HK-2 (cell line): ENCODE measurements around the gene GNG2.

Source experiments
- DNase-seq: peaks from one replicate; pipeline ENCODE4 v3.0.0-alpha.2; 2018; ENCODE audit not compliant: unreplicated experiment

The GNG2 gene

DNA sequence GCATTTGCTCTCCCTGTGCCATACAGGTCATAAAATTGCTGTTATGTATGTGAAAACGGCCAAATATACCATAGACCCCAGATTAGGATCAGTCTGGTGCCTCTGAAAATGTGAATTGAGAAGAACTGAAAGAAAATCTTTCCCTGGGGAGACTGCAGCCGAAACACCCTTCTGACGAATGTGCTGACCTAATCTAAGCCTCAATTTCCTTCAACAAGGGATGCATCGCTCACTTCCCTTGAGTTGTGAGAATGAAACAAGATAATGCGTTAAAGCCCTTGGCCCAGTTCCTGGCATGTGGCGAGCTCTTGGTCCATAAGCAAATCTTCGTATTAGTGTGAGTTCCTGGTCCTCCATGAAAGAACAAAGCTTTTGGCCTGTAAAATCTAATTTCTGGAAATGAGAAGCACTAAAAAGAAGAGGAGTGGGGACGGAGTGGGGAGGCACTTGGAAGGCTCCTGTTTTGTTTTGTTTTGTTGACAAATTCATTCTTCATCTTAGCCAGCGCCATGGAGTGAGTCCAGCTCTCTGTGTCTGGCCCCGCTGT lies 79.4 kb downstream of the GNG2 start:
- no peak for DNase-seq

DNA sequence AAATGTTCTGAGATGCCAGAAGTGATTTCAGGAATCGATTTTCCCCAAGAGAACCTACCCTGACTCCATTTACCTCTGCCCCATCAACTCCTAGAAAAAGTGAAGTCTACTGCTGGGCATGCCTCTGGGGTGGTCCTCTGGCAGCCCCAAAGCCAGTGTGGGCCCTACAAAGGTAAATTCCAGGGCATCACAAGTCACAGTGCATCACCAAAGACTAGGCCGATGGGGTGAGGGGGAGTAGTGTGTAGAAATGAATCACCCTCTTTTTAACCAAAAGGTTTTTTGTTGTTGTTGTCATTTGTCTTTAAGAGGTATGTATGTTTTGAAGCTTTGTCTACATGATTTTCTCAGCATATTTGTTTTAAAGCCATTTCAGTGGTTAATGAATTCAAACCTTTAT lies 82.6 kb downstream of the GNG2 start:
- DNase-seq = no peak

DNA sequence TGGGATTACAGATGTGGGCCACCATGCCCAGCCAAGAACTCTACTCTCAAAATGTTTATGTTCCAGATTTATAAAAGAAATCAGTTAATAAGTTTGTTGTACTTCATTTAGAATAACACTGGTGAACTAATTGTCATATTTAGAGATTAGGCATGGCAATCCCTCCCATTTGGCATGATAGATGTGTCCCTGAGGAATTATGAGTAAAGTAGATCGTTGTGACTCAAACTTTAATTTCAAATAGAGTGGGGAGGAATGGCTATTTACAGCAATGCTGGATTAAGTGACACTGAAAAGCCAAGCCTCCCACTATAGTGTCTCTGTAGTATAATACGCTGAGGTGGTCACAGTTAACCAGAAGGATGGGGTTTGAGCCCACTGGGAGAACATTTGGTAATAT lies 89.6 kb downstream of the GNG2 start:
- no peak for DNase-seq

DNA sequence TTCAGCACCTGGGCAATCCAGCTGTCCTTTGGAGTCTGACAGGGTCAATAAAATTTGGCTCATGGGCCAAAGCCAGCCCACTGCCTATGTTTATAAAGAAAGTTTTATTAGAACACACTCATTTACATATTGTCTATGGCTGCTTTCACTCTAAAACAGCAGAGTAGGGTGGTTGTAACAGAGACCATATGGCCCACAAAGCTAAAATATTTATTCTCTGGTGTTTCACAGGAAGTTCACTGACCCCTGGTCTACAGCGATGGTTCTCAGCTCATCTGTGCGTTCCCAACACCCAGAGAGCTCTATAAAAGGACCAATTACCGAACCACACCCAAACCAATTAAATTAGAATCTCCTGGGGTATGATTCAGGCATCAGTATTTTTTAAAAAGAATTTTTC lies 91.2 kb downstream of the GNG2 start:
- DNase-seq = no peak

DNA sequence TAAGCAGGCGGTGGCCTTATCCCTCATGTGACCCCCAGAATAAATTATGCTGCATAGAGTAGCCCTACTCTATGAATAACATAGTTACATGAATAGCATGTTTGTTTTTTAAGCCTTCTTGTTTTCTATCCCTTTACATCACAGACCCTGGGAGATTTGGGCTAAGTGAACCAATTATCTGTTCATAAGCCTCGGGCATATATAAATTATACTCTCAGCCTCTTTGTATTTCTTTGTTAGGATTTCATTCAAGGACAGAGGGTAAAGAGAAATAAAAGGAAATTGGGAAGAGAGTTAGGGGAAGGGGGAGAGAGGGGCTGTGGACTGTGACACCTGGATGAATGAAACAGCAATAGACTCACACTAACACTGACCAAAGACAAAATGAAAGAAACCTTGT lies 93.6 kb downstream of the GNG2 start:
- no peak for DNase-seq

DNA sequence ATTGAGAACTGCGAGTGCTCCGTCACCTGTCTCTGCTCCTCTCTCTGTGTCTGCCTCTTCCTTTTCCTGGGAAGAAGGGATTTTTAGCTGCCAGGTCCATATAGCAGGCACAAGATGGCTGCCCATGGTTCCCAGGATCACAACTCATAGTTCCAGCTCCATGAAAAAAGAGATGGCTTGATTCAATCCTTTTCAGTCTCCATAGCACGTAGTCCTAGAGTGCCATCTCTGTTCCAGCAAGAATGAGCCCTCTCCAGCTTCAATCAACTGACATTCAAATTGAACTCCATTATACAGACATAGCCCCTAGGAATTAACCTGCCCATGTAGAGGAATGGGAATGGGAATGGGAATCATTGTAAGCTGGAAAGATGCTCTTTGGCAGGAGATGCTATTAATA lies 94.2 kb downstream of the GNG2 start:
- no peak for DNase-seq

DNA sequence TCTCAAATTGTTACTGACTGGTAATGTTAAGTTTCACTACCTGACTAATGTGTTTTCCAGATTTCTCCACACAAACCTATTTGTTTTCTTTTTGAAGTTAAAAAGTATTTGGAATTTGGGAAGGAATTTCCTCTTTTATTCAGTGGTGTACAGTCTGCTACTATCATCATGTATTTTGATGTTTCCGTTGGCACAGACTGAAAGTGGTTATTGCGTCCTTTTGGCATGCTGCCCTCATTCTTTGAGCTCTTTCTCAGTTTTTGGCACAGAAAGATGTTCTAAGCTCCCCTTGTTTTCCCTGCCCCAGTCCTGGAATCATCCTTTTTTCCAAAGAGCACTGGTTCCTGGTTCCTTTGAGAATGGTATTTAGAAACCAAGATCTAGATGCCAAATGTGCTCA lies 97.5 kb downstream of the GNG2 start:
- no peak for DNase-seq

DNA sequence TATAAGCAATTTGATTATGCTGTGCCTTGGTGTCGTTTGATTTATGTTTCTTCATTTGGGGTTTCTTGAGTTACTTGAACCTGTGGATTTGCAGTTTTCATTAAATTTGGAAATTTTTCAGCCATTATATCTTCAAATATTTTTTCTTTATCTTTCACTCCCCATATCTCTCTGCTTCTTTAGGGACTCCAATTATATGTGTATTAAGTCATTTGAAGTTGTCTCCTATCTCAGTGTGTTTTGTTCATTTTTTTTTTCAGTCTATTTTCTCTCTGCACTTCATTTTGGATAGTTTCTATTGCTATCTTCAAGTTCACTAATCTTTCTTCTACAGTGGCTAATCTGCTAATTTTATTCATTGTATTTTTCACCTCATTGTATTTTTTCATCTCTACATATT lies 99.5 kb downstream of the GNG2 start:
- DNase-seq = no peak

DNA sequence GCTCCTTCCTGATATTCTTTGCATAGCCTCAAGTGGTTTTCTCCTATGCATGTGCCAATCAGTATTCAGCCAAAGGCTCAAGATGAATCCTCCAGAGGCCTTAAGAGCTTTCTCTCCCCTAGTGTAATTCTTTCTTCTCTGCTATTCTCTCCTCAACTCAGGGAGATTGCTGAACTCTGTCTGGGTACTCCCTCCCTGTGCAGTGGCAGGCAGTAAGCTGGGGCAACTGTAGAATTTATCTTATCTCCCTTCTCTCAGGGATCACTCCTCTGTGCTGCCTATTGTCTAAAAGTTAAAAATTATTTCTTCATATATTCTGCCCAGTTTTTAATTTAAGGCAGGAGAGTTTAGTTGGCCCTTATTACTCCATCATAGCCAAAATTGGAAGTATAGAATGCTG lies 100.5 kb downstream of the GNG2 start:
- DNase-seq = no peak

DNA sequence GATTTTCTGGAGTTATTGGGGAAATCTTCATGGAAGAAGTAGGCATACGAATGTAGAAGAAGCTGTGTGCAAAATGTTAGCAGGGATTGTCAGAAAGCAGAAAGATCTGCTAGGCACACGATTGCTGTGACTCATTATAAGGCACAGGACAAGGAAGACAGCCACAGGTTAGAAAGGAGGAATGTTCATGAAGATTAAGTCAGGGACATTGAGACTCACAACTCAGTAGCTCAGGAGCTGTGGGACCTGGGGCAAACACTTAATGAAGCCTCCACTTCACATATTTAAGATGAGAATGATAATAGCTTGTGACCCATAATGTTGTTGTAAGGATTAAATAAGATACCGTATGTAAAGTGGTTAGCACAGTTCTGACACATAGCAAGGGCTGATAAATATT lies 102.3 kb downstream of the GNG2 start:
- DNase-seq = no peak

DNA sequence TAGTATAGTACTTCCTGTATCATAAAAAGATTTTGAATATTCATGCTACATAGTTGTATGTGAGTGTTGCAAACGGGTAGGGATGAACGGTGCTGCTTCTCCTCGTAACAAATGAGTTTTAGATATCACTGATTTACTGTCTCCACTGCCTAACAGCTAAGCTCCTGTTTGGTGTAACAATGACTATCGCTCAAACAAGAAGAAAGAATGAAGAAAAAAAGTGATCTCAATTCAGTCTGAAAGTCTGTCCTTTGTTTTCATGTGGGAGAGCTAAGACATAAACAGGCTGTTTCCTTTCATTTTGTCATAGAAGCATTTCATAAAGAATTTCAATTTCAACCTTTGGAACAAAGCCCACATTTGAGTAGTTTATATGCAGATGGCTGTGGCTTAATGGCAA lies 102.9 kb downstream of the GNG2 start:
- no peak for DNase-seq

DNA sequence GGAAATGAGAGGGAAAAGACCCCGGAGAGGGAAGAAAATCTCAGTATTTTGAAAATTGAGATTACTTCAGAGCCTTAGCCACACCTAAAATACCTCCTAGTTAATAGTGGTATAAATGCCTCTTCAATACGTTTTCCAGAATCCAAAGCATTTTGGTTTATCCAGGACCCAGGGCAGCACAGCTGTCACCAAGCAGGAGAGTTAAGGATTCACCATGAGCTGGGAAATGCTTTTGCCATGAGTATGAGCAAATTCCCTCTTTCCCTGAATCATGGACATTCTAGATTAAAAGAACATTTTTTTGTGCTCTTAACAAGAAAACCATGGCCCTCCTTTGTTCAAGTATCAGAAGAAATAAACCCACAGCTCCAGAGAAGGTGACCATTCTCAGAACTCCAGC lies 107.1 kb downstream of the GNG2 start:
- no peak for DNase-seq

DNA sequence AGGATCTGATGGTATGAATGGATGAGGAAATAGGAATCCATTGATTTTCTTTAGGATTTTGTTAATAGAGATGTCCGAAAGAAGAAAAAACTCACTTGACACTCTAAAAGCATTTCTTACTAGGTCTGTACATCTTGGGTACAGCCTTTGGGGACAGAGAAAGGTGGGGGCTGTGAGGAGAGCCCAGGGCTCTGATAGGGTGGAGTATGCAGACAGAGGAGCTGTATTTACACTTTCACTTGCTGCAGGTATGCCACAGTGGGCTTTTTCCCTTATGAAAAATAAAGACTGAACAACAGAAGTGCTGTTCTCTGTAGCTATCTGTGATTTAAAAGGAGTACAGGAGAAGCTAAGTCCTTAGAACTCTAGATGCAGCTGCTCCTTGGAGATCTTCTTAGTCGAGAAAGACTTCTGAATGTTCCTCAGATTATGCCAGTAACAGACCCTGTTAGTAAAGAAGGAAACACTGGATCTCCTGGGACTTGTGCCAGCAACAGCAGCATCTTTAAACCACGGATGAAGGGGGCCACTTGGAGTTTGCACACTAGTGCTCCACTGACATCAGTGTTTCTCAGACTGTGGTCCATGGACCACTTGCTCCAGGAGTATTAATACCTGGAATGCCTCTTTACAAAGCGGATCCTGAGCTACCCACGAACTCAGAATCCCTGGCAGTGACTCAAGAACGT lies 109.6 kb downstream of the GNG2 start:
- no peak for DNase-seq

DNA sequence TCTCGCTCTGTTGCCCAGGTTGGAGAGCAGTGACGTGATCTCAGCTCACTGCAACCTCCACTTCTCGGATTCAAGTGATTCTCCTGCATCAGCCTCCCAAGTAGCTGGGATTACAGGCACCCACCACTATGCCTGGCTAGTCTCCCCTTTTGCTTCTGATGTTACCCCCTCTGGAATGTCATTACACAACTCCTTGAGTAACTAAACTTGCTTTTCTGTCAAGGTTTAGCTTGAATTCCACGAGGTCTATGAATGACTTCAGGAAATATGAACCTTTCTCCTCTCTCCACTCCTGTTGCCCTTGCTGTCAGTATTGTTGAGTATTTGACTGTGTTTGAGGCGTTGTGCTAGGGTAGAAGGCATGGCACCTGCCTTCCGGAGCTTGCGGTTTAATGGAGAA lies 112.2 kb downstream of the GNG2 start:
- no peak for DNase-seq

DNA sequence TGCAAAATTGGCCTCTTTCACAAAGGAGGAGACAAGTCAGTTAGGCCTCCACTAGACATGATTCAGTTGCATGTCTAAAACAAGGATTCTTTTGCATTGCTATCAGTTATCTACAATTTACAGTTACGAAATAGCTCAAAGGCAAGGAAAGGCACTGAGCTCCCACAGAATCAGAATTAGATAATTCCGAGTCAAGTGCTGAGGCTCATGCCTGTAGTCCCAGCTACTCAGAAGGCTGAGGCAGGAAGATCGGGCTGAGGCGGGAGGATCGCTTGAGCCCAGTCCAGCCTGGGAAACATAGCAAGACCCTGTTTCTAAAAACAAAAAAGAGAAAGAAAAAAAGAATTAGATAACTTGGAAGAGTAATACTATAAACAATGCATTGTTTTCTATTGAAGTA lies 116.7 kb downstream of the GNG2 start:
- no peak for DNase-seq

DNA sequence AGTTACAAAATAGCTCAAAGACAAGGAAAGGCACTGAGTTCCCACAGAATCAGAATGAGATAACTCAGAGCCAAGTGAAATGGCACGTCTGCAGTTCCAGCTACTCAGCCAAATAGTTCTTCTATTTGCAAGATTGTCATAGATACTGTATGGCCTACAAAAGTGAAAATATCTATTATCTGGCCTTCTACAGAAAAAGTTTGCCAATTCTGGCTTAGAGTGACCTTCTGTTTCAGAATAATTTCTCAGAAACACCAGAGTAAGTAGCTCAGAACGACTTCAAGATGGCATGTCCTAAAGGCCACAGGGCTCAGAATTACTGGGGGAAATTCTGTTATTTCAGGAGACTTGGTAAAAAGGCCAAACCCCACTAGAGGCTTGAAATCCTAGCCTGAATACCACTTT lies 118.3 kb downstream of the GNG2 start:
- no peak for DNase-seq

DNA sequence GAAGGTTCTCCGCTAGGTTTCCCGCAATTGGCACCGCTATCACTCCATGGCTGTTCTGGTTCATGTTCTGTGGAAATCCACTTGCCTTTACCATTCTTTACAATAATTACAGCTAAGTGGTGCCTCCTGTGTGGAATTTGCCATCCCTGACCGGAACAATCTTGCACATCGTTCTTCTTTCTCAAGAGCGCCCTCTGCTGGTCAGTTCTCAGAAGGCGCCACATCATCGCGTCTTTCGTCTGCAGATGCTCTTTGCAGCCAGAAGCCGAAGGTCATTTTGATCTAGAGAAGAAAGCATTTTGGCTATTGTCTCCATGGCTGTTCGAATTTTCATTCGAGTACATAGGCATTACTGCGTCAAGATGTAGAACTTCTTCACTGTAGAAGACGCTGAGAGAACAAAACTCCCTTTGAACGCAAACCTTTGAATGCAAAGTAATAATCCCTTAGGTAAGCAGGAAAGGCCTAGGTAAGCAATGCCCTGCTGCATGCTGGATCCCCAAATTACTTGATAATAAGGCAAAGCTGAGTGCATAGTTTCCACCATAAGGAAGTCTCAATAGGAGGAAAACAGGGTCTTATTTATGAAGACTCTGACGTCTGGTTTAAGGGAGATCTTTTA lies 118.8 kb downstream of the GNG2 start:
- DNase-seq = peak; percentile 81

DNA sequence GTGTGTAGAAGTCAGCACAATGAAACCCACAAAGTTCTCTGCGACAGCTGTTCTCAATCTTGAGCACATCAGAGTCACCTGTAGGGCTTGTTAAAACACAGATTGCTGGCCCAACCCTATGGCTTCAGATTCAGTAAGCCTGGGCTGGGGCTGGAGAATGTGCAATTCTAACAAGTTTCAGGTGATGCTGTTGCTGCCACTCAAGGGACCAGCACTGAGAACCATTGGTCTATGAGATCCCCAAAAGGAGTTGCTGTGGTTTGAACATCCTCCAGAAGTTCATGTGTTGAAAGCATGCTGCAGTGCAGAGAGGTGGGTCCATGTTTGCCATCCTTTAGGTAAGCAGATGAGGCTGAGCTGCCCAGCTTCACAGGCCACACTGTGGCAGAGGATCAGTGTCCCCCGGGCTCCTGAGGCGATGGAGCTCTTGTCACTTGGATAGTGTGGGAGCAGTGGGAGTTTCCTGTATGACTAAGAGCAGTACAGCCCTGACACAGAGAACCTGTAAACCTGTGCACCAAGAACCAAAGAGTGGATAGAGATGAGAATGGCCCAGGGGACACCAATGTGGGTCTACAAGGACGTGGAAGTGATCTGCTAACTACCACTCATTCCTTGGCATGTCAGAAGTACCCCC lies 120.9 kb downstream of the GNG2 start:
- no peak for DNase-seq

DNA sequence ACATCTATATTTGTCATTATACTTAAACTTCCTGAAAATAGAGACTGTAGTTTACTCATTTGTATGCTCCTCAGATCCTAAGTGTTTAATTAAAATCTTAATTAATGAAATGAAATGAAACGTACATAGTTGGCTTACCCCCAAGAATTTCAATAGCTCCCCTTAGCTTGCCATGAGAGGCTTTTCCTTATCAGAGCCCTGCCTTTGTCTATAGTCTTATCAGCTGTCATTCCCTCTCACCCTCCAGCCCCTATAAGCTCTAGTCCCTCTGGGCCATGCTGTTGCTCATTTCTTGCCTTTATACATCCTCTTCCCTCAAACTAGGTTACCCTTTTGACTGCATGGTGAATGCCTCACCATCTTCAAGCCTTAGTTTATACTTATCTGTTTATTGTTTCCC lies 127.8 kb downstream of the GNG2 start:
- DNase-seq = no peak

DNA sequence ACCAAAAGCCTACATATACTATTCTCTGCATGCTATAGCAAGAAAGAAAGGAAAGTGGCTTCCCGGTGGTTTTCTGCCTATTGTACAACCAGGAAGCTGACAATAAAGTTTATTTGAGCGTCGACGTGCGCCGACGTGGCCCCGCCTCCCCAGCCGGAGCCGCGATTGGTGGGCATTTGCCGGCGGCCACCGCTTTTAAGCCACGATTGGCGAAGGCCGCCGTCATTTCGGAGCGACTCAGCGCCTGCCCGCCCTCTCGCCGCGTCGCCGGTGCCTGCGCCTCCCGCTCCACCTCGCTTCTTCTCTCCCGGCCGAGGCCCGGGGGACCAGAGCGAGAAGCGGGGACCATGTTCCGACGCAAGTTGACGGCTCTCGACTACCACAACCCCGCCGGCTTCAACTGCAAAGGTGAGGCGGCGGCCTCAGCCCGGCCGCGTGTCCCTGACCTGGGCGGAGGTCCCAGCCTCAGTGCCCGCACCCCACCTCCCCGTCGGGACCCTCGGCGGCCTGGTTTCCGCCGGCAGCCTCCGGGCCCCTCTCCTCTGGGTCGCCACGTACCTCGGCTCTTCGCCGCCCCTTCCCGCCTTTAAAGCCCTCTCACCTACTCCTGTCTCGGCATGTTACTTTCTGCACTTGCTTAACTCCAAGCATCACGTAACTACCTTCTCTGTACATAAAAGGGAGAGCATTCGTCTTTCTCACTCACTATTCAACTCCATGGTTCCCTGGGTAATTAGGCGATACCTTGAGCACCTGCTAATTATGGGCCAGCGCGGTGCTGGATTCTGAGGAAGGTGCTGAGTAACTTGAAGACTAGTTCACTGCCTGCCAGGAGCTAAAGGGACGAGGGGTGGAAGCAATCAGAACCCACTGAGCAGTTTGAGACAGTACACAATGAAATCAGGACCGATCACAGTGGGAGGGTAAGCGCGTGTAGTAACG lies 129.2 kb downstream of the GNG2 start, which contains the start of gene RTRAF:
Gene RTRAF, plus strand, starts transcription at position 254 of the 942 bp plus-strand sequence. Its CDS starts 94 bp downstream, at position 348.
- peak; percentile 90 for DNase-seq

DNA sequence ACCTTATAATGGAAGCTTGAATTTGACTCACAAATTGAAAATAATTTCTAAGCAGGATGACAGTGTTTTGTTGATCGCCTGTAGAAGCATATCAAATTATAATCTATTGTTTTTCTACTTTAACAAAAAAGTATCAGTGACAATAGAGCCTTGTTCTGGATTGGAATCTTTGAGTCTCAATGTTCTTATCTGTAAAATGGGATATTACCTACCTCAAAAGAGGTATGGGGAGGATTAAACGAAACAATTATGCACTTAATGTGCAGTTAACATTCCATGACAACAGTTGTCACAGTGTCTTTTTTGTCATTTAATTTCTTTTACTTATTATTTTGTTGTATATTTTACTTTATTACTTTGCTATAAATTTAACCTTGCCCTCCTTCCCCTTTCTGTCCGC lies 130.1 kb downstream of the GNG2 start:
- no peak for DNase-seq
